GM21723 (cell line): ENCODE results near the gene DHRS9.
"Not testable (repeated sequence)": the region's sequence is repeated elsewhere in the genome, so short reads cannot be mapped to it uniquely, and the experiment has no call there.

Experiments used
- ATAC-seq: cut with Tn5 transposase; IDR thresholded peaks from one replicate; pipeline ENCODE4 v1.9.1; 2021; ENCODE audit warnings: mild to moderate bottlenecking, moderate library complexity; ENCODE audit not compliant: unreplicated experiment

Gene DHRS9

DNA sequence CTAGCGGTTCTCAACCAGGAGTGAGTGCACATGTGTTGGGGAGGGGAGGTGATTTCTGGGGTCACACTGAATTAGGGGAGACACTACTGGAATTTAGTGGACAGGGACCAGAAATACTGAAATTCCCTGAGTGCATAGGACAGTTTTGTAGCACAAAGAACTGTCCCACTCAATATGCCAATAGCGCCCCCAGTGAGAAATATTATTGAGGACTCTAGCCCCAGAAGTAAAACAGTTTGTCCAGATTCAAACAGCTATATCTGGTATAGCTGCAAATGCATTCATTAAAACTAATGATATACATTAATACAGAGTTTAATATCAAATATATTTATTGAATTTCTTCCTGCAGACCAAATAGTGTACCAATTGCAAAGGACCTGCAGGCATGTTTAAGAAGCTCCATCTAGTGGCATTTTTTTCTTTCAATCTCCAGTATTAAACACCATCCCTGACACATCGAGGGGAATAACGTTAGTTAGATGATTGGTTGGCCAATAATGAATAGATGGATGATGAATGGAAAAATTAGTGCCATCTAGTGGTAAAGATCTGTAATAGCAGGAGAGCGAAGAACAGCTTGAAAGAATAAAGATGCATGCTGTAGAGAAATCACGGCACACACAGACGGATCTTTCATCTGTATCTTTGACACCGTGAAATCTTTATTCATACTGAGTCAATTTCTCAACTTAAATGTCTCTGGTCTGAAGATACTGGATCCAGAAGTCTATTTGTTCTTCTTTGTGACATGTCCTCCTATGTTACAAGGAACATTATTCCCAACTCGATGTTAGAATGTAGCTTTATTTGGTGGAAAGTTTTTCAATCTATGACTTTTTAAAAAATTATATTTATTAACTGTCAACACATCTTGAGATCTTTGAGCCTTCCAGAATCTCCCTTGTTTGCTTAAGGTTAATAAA, 62.5 kb downstream of the DHRS9 start:
- no peak for ATAC-seq

DNA sequence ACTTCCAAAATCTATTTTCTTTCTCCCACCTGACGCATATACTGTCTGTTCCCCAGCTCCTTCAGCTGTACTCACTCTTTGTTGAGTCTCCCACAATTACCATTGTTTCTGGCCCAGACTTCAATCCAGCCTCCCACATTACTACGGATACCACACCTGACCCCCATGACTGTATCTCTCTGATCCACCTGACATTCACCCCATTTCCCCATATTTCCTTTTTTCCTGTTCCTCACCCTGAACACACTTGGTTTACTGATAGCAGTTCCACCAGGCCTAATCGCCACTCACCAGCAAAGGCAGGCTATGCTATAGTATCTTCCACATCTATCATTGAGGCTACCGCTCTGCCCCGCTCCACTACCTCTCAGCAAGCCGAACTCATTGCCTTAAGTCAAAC, 64.9 kb downstream of the DHRS9 start:
- not testable (repeated sequence) for ATAC-seq

DNA sequence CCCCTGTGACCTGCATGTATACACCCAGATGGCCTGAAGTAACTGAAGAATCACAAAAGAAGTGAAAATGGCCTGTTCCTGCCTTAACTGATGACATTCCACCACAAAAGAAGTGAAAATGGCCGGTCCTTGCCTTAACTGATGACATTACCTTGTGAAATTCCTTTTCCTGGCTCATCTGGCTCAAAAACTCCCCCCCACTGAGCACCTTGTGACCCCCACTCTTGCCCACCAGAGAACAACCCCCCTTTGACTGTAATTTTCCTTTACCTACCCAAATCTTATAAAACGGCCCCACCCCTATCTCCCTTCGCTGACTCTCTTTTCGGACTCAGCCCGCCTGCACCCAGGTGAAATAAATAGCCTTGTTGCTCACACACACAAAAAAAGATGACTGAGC, 67.1 kb downstream of the DHRS9 start:
- not testable (repeated sequence) for ATAC-seq

DNA sequence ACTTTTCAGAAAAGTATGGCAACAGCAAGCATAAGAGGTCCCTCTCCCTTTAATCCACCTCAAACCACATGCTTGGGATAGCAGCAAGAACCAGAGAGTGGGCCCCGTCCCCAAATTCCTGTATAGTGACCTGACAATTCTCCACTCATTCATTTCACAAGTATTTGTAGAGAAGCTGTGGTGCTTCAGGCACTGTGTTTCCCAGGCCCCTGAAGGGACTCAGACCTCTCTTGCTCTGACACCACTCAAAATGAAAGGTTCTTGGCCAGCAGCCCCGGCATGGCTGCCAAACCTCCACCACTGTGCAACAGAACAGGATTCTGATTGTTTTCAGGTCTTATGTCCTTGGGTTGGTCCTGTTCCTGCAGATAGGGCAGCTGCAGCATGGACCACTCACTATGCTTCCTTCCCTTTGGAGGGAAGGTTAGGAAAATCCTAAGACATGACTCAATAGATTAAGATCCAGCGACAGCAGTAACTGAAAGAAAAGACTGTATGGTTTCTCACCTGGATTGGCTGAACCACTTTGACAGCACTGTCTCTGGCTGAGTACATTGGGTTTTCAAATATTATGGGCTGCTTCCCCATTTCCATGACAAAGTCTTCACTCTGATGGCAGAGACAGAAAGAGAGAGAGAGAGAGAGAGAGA, 67.6 kb downstream of the DHRS9 start:
- no peak for ATAC-seq

DNA sequence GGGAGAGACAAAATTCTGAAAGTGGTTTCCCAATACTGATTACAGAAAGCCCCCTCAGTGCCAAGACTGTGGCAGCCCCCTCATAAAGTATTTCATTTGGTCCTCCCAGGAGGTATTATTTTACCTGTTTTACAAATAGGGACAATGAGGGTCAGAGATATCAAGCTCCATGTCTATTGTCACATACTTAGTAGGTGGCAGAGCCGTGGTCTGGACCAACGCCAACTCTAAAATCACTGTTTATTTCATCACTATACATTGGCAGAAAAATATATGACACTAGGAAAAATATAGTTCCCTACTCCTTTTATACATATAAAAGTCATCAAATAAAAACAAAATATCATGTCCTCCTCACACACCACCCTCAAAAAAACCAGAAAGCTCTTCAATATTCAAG, 68.6 kb downstream of the DHRS9 start:
- no peak for ATAC-seq

DNA sequence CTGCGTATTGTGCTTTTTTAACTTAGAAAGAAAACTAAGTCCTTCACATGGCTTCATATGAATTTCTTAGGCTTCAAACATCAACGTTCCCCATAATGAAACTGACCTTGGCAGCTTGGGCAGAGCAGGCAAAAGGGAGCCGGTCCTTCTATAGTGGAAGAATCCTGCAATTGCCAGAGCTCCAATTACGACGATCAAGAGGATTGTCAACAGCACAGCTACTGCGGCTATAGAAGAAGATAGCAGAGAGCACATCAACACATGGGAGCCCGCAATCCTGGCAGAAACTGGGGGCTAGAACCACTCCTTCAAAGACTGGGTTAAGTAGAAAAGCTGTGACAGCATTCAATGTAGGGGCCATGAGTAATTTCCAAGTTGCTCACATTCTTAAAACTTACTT, 69.8 kb downstream of the DHRS9 start:
- no peak for ATAC-seq

DNA sequence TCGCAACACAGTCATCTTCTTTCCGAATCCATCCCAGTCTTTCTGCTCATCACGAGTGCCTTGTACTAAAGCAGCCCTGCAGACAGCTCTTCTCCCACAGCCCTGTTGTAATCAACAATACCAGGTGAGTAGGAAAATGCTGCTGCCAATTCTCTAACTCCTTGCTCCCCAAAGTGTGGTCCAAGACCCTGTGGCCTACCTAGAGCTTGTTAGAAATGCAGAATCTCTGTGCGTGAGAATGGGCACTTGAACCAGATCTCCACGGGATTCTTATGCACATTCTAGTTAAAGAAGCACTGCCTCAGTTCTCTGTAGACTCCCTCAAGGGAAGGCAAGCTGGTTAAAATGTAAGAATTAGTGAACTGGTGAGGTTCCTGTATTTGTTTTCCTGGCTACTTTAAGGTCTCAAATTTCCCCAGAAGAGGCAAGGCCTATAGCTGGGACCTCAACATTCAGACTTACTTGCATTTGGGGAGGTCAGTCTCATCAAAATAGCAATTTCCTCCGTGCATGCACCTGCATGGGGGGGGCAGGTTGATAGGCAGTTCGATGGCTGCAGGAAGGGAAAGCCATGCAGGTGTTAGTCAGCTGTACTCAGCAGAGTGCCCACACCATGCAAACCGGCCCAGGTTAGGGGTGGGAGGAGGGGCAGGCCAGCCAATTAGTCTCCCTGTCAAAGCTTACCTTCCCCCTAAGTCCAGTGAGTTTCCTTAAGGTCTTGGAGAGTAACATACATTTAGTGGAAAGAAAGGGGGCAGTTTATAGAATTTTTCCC, 70.8 kb downstream of the DHRS9 start:
- ATAC-seq = no peak

DNA sequence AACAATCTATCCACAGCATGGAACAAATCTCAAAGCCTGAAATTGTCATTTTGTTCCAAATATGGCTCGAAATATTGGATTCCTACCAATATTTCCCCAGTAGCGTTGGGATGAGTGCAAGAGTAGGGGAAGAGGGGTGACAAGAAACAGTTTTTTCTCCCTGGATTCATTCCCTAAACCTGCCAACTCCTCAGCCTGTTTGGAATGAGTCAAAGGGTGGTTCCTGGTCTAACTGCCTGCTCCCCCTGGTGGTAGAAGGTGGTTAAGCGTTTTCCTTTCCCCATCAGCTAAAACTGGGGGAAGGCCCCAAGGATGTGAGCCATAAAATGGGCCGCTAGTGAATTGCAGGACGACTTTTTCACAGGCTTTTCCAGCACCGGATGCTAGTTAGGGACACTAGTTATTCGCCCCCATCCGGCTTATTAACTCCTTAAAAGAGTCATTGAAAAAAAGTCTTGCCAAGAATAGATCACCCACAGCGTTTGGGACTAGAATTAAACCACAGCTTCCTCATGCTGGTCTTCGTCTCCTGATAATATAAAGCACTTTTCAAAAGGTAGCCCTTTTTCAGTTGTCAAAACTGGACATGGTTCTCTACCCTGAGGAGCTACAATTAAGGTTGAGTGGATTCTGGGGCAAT, 72.5 kb downstream of the DHRS9 start:
- ATAC-seq = peak; percentile 73

DNA sequence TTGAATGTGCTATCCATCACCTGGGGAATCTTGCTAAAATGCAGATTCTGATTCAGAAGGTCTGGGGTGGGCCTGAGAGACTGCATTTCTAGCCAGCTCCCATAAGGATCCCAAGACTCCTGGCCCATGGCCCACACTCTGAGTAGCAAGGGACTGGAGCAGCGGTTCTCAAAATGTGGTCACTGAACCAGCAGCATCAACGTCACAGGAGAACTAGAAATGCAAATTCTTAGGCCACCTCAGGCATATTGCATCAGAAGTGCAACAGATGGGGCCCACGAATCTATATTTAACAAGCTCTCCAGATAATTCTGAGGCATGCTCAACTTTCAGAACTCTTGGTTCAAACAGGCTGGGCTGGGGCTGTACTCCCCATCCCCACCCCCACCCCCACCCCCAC, 74.6 kb downstream of the DHRS9 start:
- ATAC-seq = peak; percentile 55
